HepG2 (cell line): Measurements from ENCODE around the gene CRYM. TPM values are rescaled to one million over a fixed set of nuclear protein-coding genes. Genes with fewer than 3 reads are reported as not detected.

Source experiments
- ARHGAP35 ChIP-seq: sonication (generic); formaldehyde crosslinking; IDR thresholded peaks from 2 replicates; pipeline ENCODE4 v1.9.0; 2022; ENCODE audit warnings: mild to moderate bottlenecking, inconsistent platforms, moderate library complexity, missing genetic modification reagents, borderline replicate concordance
- JUNB ChIP-seq: sonication (generic); formaldehyde crosslinking; IDR thresholded peaks from 2 replicates; pipeline ENCODE4 v1.8.0; 2022; ENCODE audit warnings: missing genetic modification reagents, mild to moderate bottlenecking, borderline replicate concordance
- MIXL1 ChIP-seq: IDR thresholded peaks from 2 replicates; pipeline ENCODE4 v1.6.1; 2016
- MTF1 ChIP-seq: sonication (generic); formaldehyde crosslinking; IDR thresholded peaks from 2 replicates; pipeline ENCODE4 v1.5.0; 2020; ENCODE audit warnings: missing genetic modification reagents
- PHF8 ChIP-seq: sonication (generic); formaldehyde crosslinking; IDR thresholded peaks from 2 replicates; pipeline ENCODE4 v1.5.0; 2020; ENCODE audit warnings: missing genetic modification reagents
- SP4 ChIP-seq: sonication (generic); formaldehyde crosslinking; IDR thresholded peaks from 2 replicates; pipeline ENCODE4 v1.8.1; 2023; ENCODE audit warnings: mild to moderate bottlenecking, missing genetic modification reagents
- TBL1XR1 ChIP-seq: fragments of 150-350 bp; IDR thresholded peaks from 2 replicates; pipeline ENCODE4 v1.6.1; 2014; ENCODE audit warnings: borderline replicate concordance, low read length; ENCODE audit not compliant: partially characterized antibody
- TOPORS ChIP-seq: sonication (generic); formaldehyde crosslinking; IDR thresholded peaks from 2 replicates; pipeline ENCODE4 v1.8.0; 2023; ENCODE audit warnings: mild to moderate bottlenecking, missing genetic modification reagents
- ZBTB7A ChIP-seq: sonication (generic); formaldehyde crosslinking; IDR thresholded peaks from 2 replicates; pipeline ENCODE4 v1.8.0; 2022; ENCODE audit warnings: mild to moderate bottlenecking, missing genetic modification reagents
- ZFX ChIP-seq: sonication (generic); formaldehyde crosslinking; IDR thresholded peaks from 2 replicates; pipeline ENCODE4 v1.4.0; 2020; ENCODE audit warnings: mild to moderate bottlenecking, low read depth, missing genetic modification reagents, moderate library complexity
- ZMYM4 ChIP-seq: sonication (generic); formaldehyde crosslinking; IDR thresholded peaks from 2 replicates; pipeline ENCODE4 v1.8.1; 2023; ENCODE audit warnings: mild to moderate bottlenecking, missing genetic modification reagents
- ZNF367 ChIP-seq: sonication (generic); formaldehyde crosslinking; IDR thresholded peaks from 2 replicates; pipeline ENCODE4 v1.4.0; 2020; ENCODE audit warnings: missing genetic modification reagents, borderline replicate concordance
- ZNF501 ChIP-seq: sonication (generic); formaldehyde crosslinking; IDR thresholded peaks from 2 replicates; pipeline ENCODE4 v1.5.1; 2020; ENCODE audit warnings: mild to moderate bottlenecking, moderate library complexity, missing genetic modification reagents
- ZNF616 ChIP-seq: sonication (generic); formaldehyde crosslinking; IDR thresholded peaks from 2 replicates; pipeline ENCODE4 v1.5.0; 2020; ENCODE audit warnings: low read depth, mild to moderate bottlenecking, missing genetic modification reagents
- polyA plus RNA-seq, 8 experiments: library from polyadenylated mRNA; depleted of rRNA in 3 of 8; stranded (reverse) in 7 of 8; unstranded in 1 of 8; fragments of >200 nt; fragmentation: Illumina TruSeq in 4 of 8; extraction: Trizol in 4 of 8; gene quantifications; 2 replicates each; pipeline versions ENCODE4 v1.2.1 to v1.2.3, GENCODE V29; 2011 to 2016; ENCODE audit warnings: low read depth in 4 of 8, missing spikeins in 1 of 8, mixed read lengths in 1 of 8; ENCODE audit not compliant: insufficient read depth in 1 of 8
- total RNA-seq, 5 experiments: library from RNA; depleted of rRNA; stranded (reverse); fragments of >200 nt; fragmentation: Illumina TruSeq; extraction: Trizol; gene quantifications; 2 replicates each; pipeline ENCODE4 v1.2.3, GENCODE V29; 2016; ENCODE audit warnings: low read depth in 1 of 5
- TF ChIP-seq, protein P1 (sequence below): sonication (generic); formaldehyde crosslinking; IDR thresholded peaks from 2 replicates; pipeline ENCODE4 v1.4.0; 2020; ENCODE audit warnings: missing genetic modification reagents
- TF ChIP-seq, protein P2 (sequence below): sonication (generic); formaldehyde crosslinking; IDR thresholded peaks from 2 replicates; pipeline ENCODE4 v1.9.0; 2022; ENCODE audit warnings: low read depth, missing genetic modification reagents
- TF ChIP-seq, protein P3 (sequence below): sonication (generic); formaldehyde crosslinking; IDR thresholded peaks from 2 replicates; pipeline ENCODE4 v1.5.0; 2020; ENCODE audit warnings: missing genetic modification reagents, mild to moderate bottlenecking, borderline replicate concordance
- TF ChIP-seq, protein P4 (sequence below): sonication (generic); formaldehyde crosslinking; conservative IDR thresholded peaks from 2 replicates; pipeline ENCODE4 v1.4.0; 2020; ENCODE audit warnings: missing genetic modification reagents

CRYM gene
- total and polyA plus RNA-seq, 2 of the 13 experiments (the other 11 are each of a cell fraction or from before 2014, with no cell fraction given), result 1.9 to 2.2 TPM

DNA sequence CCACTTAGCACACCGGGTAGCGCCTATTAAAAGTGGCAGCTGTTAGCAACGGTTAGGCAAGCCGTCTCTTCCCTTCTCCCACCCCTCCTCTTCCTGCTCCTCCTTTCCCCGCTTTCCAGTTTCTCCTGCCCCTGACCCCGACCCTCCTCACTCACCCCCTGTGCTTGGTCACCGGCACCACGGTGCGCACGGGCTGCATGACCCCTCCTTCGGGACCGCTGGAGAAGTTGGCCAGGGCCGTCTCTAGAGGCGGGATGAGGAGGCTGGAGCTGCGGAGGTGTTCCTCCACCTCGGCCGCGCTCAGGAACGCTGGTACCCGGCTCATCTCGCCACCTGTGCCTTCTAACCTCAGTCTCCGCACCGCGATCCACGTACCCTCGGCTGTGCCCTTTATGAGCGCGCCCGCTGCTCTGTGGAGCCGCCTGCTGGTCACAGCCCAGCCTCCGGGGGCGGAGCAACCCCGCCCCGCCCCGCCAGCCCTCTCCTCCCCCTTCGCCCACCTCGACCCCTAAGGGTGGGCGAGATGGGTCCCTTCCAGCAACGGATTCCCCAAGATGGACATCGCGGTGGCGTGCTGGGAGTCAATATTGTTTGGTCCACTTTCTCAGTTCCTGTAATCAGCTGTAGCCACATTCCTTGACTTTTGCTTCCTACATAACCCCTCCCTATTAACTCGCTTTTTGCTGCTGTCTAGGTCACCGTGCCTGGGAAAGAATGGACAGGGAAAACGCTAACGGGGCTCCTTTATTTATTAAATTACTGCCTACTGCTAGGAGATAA is at the start of gene CRYM (continued):
- TF ChIP-seq, protein P1, sequence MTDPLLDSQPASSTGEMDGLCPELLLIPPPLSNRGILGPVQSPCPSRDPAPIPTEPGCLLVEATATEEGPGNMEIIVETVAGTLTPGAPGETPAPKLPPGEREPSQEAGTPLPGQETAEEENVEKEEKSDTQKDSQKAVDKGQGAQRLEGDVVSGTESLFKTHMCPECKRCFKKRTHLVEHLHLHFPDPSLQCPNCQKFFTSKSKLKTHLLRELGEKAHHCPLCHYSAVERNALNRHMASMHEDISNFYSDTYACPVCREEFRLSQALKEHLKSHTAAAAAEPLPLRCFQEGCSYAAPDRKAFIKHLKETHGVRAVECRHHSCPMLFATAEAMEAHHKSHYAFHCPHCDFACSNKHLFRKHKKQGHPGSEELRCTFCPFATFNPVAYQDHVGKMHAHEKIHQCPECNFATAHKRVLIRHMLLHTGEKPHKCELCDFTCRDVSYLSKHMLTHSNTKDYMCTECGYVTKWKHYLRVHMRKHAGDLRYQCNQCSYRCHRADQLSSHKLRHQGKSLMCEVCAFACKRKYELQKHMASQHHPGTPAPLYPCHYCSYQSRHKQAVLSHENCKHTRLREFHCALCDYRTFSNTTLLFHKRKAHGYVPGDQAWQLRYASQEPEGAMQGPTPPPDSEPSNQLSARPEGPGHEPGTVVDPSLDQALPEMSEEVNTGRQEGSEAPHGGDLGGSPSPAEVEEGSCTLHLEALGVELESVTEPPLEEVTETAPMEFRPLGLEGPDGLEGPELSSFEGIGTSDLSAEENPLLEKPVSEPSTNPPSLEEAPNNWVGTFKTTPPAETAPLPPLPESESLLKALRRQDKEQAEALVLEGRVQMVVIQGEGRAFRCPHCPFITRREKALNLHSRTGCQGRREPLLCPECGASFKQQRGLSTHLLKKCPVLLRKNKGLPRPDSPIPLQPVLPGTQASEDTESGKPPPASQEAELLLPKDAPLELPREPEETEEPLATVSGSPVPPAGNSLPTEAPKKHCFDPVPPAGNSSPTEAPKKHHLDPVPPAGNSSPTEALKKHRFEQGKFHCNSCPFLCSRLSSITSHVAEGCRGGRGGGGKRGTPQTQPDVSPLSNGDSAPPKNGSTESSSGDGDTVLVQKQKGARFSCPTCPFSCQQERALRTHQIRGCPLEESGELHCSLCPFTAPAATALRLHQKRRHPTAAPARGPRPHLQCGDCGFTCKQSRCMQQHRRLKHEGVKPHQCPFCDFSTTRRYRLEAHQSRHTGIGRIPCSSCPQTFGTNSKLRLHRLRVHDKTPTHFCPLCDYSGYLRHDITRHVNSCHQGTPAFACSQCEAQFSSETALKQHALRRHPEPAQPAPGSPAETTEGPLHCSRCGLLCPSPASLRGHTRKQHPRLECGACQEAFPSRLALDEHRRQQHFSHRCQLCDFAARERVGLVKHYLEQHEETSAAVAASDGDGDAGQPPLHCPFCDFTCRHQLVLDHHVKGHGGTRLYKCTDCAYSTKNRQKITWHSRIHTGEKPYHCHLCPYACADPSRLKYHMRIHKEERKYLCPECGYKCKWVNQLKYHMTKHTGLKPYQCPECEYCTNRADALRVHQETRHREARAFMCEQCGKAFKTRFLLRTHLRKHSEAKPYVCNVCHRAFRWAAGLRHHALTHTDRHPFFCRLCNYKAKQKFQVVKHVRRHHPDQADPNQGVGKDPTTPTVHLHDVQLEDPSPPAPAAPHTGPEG (CRISPR knock-in tag), result no peak
- TF ChIP-seq, protein P2, sequence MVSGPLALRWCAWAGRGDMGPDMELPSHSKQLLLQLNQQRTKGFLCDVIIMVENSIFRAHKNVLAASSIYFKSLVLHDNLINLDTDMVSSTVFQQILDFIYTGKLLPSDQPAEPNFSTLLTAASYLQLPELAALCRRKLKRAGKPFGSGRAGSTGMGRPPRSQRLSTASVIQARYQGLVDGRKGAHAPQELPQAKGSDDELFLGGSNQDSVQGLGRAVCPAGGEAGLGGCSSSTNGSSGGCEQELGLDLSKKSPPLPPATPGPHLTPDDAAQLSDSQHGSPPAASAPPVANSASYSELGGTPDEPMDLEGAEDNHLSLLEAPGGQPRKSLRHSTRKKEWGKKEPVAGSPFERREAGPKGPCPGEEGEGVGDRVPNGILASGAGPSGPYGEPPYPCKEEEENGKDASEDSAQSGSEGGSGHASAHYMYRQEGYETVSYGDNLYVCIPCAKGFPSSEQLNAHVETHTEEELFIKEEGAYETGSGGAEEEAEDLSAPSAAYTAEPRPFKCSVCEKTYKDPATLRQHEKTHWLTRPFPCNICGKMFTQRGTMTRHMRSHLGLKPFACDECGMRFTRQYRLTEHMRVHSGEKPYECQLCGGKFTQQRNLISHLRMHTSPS, result peak; percentile 93
- peak; percentile 51; the same call in 1 of the 2 replicates for TF ChIP-seq PHF8 (CRISPR knock-in tag)
- peak; percentile 70; the same call in 1 of the 2 replicates for TF ChIP-seq MIXL1 (CRISPR knock-in tag)
- no peak for TF ChIP-seq TBL1XR1
- TF ChIP-seq TOPORS, result no peak
- TF ChIP-seq ZBTB7A (CRISPR knock-in tag), result peak; percentile 94
- peak; percentile 41; the same call in 1 of the 2 replicates for TF ChIP-seq ZFX
- no peak for TF ChIP-seq ZNF616 (CRISPR knock-in tag)
- TF ChIP-seq ZMYM4 (CRISPR knock-in tag), result peak; percentile 79; the same call in 1 of the 2 replicates
- peak; percentile 89 for TF ChIP-seq SP4
- TF ChIP-seq JUNB (CRISPR knock-in tag), result no peak
- TF ChIP-seq, protein P3, sequence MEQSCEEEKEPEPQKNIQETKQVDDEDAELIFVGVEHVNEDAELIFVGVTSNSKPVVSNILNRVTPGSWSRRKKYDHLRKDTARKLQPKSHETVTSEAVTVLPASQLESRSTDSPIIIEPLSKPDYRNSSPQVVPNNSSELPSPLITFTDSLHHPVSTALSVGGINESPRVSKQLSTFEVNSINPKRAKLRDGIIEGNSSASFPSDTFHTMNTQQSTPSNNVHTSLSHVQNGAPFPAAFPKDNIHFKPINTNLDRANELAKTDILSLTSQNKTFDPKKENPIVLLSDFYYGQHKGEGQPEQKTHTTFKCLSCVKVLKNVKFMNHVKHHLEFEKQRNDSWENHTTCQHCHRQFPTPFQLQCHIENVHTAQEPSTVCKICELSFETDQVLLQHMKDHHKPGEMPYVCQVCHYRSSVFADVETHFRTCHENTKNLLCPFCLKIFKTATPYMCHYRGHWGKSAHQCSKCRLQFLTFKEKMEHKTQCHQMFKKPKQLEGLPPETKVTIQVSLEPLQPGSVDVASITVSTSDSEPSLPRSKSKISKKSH (CRISPR knock-in tag), result peak; percentile 86; the same call in 1 of the 2 replicates
- TF ChIP-seq ARHGAP35 (CRISPR knock-in tag), result 0 out of 2 replicates have a peak, but pooled peaks have one; percentile 68
- TF ChIP-seq ZNF367 (CRISPR knock-in tag), result no peak
- no peak for TF ChIP-seq MTF1 (CRISPR knock-in tag)
- TF ChIP-seq, protein P4, sequence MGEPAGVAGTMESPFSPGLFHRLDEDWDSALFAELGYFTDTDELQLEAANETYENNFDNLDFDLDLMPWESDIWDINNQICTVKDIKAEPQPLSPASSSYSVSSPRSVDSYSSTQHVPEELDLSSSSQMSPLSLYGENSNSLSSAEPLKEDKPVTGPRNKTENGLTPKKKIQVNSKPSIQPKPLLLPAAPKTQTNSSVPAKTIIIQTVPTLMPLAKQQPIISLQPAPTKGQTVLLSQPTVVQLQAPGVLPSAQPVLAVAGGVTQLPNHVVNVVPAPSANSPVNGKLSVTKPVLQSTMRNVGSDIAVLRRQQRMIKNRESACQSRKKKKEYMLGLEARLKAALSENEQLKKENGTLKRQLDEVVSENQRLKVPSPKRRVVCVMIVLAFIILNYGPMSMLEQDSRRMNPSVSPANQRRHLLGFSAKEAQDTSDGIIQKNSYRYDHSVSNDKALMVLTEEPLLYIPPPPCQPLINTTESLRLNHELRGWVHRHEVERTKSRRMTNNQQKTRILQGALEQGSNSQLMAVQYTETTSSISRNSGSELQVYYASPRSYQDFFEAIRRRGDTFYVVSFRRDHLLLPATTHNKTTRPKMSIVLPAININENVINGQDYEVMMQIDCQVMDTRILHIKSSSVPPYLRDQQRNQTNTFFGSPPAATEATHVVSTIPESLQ, result 0 out of 2 replicates have a peak, but pooled peaks have one; percentile 60
- peak; percentile 73; the same call in 1 of the 2 replicates for TF ChIP-seq ZNF501 (CRISPR knock-in tag)
